Posterior cingulate gyrus (tissue), 11 donors: Measurements from ENCODE around the gene DAP.
A peak's percentile ranks its signal among the peaks of the same experiment; 100 is the strongest.
"Not testable (repeated sequence)": the region's sequence is repeated elsewhere in the genome, so short reads cannot be mapped to it uniquely, and the experiment has no call there.

Experiments
- DNase-seq, 10 donors: peaks; one replicate each; pipeline versions ENCODE4 v3.0.0 to v3.0.0-alpha.2; 2020 to 2021; ENCODE audit warnings: mixed read lengths in 3 of 10
- intact Hi-C: fragments of 100-400 bp; cut with DNase I; formaldehyde crosslinking; loops from one replicate; pipeline ENCODE4 v1.15.1; 2023

The DAP gene, protein sequence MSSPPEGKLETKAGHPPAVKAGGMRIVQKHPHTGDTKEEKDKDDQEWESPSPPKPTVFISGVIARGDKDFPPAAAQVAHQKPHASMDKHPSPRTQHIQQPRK

DNA sequence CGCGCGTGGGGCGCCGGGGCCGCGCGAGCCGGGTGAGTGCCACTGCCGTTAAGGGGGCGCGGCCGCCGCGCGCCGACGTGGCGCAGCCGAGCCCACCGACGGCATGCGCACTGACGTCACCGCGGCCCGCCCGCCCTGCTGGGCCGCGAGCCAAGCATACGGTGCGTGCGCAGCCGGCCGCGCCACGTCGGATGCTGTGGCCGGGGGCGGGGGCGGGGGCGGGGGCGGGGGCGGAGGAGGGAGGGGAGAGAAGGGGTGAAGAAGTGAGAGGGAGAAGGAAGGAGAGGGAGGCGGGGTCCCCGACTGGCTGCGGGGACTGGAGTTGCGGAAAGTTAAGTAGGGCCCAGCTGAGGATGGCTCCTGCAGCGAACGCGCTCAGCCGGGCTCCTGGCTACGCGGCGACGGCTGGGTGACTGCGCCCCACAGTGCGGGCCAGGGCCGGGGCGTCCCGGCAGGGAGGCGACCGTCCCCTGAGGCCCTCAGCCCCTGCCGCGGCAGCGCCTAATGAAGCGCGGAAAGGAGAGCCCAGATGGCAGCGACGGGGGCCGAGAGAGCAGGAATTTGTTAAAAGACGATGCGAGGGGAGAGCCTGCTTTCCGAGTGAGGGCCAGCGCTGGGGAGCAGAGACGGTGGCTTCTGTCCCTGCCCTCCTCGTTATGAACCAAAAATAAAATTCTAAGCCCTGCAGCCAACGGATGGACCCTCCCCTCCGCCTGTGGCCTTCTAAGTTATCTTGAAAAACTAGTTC is at the start of gene DAP:
TSS of gene DAP (minus strand) at position 50 of the 748 bp plus-strand sequence. CDS start 166 bp downstream, outside the sequence.
- peak; percentile 55 to 96 (median 65) for DNase-seq
- intact Hi-C loops: loop anchor here (10.0 kb wide), 1 partner anchor 57 kb away; no protein-coding TSS in a partner anchor

DNA sequence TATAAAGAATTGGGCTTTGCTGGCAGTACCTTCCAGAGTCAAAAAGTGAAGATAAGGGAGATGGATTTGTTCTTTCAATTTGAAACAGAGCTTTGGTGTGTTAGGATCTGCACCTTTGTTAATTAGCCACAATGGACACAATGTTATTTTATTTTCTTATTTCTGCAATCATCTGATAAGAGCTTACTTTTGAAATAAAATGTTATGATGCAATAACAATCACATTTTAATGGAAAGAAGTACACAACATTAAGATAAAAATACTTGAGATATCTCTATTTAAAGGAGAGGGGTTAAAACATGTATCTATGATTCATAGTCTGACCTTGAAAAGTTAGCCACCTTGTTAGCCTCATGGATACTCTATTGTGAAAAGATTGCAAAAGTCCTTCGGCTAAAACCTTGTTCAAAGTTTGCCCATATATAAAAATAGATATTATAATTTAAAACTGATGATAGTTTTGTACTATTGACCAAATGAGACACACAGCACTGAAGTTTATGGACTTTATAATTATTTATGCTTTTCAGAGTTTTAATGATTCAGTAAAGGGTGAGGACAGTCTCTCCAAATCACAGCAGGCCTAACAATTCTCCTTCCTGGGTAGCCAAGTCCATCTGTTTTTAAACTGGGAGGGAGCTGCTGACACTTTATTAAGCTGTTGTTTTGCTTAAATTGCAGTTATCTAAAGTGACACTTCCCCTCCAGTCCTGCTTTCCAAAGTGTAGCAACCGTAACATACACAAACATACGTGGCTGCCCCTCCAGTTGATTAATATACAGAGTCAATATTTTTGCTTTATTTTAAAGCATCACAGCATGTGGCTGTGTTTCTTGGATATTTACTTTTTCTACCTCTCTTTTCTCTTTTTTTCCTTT is 47.6 kb upstream of the DAP start:
- no peak for DNase-seq
- intact Hi-C loops: no loop called here

DNA sequence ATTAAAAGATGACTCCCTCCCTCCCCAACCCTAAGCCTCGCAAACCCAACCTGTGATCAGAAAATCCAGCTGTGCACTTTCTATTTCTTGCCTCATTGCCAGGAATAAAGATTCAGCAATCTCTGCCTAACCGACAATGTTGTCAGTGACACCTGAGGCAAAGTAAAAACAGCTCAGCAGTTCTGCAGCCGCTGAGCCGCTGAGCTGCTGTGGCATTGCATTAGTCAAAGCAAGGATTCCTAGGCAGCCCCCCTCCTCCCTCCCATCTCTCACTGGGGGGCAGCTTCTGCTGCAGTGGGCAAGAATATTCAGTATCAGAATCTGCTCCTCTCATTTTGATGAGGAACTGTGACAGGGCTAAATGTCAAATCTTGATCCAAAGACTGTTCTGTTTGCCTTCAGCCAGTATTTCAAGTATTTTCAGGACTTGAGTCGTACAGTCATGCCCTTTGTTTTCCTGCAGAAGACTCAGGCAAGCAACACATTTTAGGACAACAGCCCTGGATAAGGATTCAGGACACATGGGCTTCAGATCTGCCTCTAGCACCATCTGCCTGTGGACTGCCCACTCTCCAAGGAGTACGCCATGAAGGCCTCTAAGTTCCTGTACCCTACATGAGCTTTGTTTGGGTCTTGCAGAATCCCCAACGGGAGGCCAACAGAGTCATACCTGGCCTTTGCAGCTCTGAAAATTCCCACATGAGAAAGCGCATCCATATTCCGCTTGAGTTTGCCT is 41.1 kb upstream of the DAP start:
- intact Hi-C loops: no loop called here

DNA sequence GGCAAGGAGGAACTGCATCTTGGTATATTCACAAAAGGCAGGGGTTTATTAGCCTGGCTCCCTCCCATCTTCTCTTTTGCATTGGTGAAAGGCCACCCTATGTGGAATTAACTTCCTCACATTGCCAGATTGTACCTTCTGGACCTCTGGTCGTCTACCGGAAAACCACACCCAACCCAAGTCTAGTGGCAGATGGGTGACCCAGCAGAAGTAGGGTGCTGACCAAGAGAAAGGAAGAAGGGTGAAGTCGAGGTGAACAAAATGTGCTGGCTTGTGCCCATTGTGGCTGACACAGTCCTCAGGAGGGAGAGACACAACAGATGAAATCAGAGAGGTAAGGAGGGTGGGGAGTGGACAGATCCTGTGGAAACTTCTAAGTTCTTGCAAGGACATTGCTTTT is 39.8 kb upstream of the DAP start:
- intact Hi-C loops: no loop called here
- DNase-seq: no peak

More for the DNA sequence above, 41.1 kb upstream of the DAP start:
- DNase-seq: peak in 1 of 10 donors; percentile 54

DNA sequence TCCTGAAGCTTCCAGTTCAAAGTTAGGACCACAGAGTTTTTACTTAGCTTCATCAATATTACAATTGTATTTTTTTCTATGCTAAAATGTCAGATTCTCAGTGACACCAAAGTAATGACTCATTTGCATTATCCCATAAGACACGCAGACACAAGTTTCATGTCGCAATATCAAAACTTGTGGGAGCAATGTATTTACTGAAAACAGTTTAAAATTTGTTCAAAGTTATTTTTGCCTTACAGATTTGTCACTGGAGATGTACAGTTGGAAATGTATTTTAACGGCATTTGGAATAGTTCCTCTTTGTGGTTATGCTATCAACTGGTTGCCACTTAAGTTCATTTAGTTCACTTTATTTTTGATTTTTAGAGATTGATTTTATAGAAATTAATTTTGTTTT is 36.2 kb upstream of the DAP start:
- intact Hi-C loops: no loop called here
- no peak for DNase-seq

DNA sequence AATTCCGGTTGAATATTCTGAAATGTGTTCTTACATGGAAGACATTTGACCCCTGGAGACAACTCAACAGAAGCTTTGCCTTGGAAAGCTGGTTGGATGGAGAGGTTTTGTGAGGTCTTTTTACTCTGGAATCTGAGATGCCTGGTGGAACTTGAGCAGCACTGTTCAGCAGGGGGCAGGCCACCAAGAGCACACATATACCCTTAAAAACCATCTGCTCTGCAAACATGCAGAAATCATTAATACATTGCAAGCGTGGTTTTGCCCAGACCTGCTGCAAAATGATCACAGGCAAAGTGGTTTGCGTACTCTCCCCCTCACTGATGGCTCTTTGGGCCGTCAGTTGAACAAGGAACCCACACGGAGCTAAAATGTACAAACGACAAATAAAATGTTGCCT is 32.8 kb upstream of the DAP start:
- intact Hi-C loops: no loop called here
- DNase-seq: no peak

DNA sequence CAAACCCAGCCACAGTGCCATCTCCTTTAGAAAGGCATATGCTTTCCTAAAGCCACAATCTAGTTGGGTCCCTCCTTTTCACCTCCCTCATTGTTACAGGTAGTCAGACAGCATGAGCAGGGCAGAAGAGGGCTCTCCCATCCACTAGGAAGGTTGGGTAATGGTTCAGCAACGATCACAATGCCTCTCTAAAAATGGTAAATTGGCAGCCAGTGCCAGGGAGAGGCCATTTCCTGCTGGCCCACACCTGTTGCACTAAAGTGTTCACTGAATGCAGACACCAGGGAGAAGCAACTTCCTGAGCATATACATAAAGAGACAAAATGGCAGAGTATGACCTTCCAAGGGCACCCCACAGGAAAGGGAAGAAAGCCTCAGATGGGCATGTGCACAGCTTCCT is 31.3 kb upstream of the DAP start:
- intact Hi-C loops: no loop called here
- no peak for DNase-seq

DNA sequence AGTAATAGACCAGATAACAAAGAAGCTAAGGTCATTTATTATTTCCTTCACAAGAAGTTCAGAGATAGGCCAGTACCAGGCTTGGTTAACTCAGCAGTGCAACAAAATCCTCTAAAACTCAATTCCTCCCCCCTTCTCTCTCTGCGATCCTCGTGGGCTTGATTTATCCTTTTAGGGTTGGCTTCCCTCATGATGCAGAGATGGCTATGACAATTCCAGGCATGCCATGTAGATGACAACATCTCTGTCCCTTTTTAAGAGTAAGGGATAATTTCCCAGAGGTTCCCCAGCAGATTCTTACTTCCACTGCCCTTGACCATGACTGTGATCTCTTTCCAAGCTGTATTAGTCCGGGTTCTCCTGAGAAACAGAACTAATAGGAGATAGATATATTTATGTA is 28.7 kb upstream of the DAP start:
- intact Hi-C loops: no loop called here
- no peak for DNase-seq

DNA sequence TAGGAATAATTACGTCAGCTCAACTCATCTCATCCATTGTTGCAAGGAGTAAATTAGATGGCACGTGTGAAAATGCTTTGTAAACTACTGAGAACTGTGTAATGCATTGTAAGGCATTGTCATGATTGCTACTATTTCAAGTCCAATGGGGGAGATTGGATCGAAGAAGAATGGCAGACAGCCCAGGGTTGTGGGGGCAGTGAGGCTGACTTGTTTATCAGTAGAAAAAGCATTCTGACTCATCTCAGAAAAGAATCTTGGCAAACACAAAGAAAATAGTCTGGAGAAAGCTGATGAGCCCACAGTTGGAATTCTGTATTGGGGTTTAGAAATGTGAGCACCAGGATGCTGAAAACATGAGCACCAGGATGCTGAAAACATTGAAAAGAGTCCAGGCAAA is 28.0 kb upstream of the DAP start:
- DNase-seq: peak in 4 of 10 donors; percentile 13 to 81 (median 44)
- intact Hi-C loops: no loop called here

DNA sequence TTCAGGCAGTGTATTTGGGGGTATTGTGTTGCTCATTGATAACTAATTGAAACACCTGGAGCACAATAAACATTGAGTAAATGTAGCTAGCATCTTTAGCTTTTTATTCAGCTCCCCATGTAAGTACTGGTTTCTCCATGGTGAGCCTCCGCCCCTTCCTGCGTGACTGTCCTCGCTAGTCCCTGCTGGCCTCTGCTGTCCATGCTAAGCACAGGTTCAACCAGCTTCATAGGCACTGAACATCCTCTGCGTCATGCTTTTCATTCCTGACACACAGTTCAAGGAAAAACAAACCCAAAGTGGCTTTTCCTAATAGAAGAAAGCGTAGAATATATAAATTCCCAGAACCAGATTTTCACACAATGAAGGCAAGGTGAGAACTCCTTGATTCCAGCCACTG is 27.3 kb upstream of the DAP start:
- intact Hi-C loops: no loop called here
- no peak for DNase-seq

DNA sequence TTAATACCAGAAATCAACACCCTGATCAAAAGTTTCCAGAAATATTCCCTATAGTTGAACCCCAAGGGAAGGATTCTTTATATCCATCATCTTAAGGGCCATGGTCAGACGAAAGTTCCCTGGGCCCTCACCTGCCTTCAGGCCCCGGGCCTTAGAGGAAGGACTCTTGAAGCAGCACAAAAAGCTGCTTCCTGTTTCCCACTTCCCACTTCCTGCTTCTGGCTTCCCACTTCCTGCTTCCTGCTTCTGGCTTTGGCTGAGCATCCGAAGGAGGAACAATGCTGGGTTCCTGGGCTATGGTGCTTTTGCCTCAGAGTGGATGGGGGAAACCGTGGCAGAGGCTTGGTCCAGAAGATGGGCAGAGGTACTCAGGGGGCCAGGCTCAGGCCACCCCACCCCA is 25.8 kb upstream of the DAP start:
- intact Hi-C loops: no loop called here

DNA sequence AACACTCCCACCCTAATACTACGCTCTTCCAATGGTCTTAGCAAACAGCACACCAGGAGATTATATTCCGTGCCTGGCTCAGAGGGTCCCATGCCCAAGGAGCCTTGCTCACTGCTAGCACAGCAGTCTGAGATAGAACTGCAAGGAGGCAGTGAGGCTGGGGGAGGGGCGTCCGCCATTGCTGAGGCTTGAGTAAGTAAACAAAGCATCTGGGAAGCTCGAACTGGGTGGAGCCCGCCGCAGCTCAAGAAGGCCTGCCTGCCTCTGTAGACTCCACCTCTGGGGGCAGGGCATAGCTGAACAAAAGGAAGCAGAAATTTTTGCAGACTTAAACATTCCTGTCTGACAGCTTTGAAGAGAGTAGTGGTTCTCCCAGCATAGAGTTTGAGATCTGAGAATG is 19.2 kb upstream of the DAP start:
- DNase-seq: peak in 1 of 10 donors; percentile 51
- intact Hi-C loops: not testable (repeated sequence)

More for the DNA sequence above, 25.8 kb upstream of the DAP start:
- no peak for DNase-seq

DNA sequence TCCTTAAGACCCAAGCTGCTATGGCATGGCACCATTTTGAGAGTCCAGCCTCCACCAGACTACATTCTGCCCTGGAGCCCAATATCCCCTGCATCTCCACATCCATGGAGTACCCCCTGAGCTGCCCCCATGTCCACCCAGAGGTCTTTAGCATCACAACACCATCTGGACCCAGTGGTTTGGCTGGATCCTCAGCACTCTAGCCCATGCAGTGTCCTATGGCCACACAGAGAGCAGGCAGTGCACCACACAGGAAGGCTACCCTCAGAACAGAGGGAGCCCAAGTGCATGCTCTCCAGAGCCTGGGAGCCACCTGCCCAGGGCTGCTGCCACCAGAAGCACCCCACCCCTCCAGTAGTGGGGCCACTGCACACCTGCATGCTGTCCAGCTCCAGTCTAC is 18.6 kb upstream of the DAP start:
- no peak for DNase-seq

DNA sequence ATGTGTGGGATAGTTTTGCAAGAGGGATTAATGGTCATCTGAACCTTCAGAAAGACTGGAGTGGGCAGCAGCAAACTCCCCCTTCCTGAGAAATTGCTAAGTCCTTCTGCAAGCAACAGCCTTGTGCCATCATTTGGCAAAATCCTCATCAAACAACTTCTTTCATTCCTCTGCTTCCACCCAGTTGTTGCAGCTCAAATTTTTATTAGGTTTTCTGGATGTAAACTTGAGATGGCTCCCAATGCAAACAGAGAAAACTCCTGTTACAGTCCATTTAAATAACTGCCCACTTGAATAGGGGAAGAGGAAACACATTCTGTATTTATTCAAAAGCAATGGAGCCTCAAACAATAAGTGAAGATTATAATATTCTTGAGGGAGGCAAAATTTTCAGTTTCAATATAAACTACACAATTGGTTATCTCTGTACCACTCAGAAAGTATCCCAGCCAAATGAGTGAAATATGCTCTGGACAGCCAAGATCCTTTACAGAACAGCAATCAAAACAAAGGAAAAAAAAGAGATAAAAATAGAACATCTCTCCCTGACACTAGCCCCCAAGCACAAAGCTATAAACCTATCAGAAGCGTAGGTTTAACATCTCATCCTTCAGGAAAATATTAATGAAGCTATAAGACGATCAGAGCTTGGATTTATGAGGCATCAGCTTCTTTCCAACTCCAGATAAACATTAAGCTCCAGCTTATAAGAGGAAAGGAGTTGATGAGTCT is 17.3 kb upstream of the DAP start:
- intact Hi-C loops: no loop called here
- no peak for DNase-seq

More for the DNA sequence above, 18.6 kb upstream of the DAP start:
- intact Hi-C loops: no loop called here

DNA sequence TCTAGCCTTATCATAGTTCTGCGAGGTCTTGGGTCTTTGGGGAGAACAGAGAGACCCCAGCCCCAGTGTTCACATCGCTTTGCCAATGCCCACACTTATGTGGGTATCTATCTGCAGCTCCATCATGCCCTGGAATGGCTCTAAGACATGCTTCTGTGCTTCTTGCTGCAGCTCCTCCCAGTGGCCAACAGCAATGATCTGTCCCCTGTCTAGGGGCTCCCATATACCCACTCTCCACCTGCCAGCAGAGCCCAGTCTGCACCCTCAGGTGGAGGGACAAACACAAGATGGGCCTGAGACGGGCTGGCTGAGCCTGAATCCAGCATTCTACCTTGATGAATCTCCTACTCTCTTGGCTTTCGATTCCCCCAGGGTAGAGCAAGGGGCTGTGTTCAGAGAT is 14.6 kb upstream of the DAP start:
- DNase-seq: peak in 1 of 10 donors; percentile 36
- intact Hi-C loops: no loop called here

DNA sequence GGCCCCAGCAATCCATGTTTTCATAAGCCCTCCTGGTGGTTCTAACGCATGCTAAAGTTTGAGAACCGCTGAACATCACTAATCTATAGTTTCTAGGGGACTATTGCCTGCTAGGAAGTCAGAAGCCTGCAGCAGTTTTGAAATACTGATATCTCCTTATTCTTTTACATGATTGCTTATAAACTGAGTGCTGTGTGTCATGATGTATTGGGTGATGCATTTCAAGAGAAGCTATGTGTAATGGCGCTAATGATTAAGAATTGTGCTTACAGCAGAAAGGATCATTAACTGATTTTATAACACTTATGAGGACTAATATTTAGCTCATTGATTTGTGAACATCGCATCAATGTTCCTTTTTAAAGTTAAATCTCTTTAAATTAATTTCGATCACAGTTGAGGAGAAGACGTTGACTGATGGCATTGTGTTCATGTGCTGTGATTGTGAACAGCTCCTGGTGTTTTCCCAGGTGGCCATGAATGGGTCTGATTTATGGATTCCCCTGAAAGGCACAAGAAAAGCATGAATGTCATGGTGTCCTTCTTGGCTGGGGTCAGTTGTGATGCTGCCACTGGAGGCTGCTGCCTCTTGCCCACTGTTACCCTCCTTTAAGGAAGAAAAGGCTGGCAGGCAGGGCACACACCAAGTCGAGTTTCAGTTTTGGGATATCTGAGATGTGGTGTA is 12.0 kb upstream of the DAP start:
- DNase-seq: peak in 1 of 10 donors; percentile 29
- intact Hi-C loops: no loop called here

DNA sequence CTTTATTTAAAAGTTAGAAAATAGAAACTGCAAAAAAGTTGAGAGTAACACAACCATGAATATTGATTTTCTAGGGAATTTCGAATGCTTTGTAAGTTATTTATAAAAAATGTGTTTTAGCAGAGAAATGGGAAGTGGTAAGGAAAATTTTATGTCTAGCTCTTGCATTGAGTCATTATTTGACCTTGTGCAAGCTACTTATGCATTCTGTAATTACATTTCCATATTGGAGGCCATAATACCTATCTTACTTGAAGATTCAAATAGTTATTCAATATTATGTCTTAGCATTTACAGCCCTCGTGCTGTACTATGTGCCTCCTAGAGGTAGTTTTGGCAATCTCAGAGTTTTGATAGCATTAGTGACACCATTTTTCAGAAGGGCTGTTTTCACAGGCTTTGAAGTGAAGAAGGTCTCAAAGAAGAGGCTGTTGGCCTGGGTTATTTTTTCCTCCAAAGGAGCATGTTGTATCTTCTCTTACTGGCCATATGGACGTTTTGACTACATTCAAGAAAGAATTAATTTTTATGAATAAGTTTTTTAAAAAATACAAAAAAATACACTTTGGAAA is 7.4 kb upstream of the DAP start:
- DNase-seq: no peak
- intact Hi-C loops: loop anchor here (10.0 kb wide), 1 partner anchor 64 kb away; no protein-coding TSS in a partner anchor

DNA sequence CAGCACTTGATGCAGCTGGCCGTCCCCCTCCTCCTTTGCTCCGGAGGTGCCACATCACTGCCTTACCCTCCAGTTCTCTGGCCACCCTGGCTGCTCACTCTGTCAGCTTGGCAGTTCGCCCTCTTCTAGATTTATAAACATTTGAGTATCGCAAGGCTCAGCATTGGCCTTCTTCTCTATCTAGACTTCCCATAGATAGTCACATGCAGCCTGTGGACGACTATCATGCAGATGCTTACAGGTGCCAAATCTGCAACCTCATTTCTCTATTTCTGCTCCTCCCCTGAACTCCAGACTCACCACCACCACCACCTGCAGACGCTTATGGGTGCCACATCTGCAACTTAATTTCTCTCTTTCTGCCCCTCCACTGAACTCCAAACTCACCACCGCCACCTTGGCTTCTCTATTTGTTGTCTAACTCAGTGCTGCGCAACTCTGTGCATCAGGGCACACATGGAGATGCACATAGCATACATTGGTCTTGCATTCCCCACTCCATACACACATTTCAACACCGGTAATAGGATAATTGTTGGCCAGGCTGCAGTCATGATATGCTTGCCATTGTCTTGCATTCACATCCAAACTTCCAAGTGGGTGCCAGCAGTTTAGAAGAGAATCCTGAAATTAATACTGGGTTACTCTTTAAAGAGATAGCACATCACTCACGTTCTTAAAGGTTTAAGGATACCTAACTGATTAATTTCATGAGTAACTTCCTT is 1.9 kb upstream of the DAP start:
- intact Hi-C loops: loop anchor here (10.0 kb wide), 1 partner anchor 58 kb away; no protein-coding TSS in a partner anchor
- DNase-seq: peak in 1 of 10 donors; percentile 47
